Fibroblast of lung (primary cell): Measurements from ENCODE around the gene CCDC30. TPM values are rescaled to one million over a fixed set of nuclear protein-coding genes. Genes with fewer than 3 reads are reported as not detected.

Source experiments
- DNase-seq, 2 donors: peaks; one replicate each; pipeline versions ENCODE4 v3.0.0 to v3.0.0-alpha.2; 2010; ENCODE audit warnings: low read depth in 2 of 2
- H2AFZ ChIP-seq: 2 replicates; pipeline ENCODE4 v1.5.1; 2012; ENCODE audit warnings: low read length, control low read depth, inconsistent platforms
- H3K27ac ChIP-seq: 2 replicates; pipeline ENCODE4 v1.5.1; 2011; ENCODE audit warnings: low read length, control low read depth; ENCODE audit not compliant: insufficient read depth
- H3K27me3 ChIP-seq: 2 replicates; pipeline ENCODE4 v1.5.1; 2011; ENCODE audit warnings: mild to moderate bottlenecking, low read length; ENCODE audit not compliant: control insufficient read depth, insufficient read depth
- H3K36me3 ChIP-seq: 2 replicates; pipeline ENCODE4 v1.5.1; 2011; ENCODE audit warnings: low read length; ENCODE audit not compliant: control insufficient read depth, insufficient read depth
- H3K4me1 ChIP-seq: 2 replicates; pipeline ENCODE4 v1.5.1; 2011; ENCODE audit warnings: low read length; ENCODE audit not compliant: control insufficient read depth, insufficient read depth; ENCODE audit errors: extremely low read depth
- H3K4me2 ChIP-seq: 2 replicates; pipeline ENCODE4 v1.5.1; 2011; ENCODE audit warnings: low read length, control low read depth; ENCODE audit not compliant: insufficient read depth; ENCODE audit errors: extremely low read depth
- H3K4me3 ChIP-seq, 4 experiments: fragments of 200-600 bp in 1 of 4; sonication (generic) in 1 of 4; replicated peaks in 1 of 4; 2 replicates each; pipeline ENCODE4 v1.5.1; 2011 to 2016; ENCODE audit warnings: low read length in 4 of 4, low read depth in 3 of 4, mild to moderate bottlenecking in 3 of 4, control low read depth in 2 of 4, inconsistent platforms in 1 of 4, mixed read lengths in 1 of 4; ENCODE audit not compliant: insufficient read depth in 1 of 4; ENCODE audit errors: control extremely low read depth in 1 of 4
- H3K79me2 ChIP-seq: 2 replicates; pipeline ENCODE4 v1.5.1; 2012; ENCODE audit warnings: mild to moderate bottlenecking, low read length, inconsistent platforms; ENCODE audit not compliant: control insufficient read depth, insufficient read depth
- H3K9ac ChIP-seq: 2 replicates; pipeline ENCODE4 v1.5.1; 2011; ENCODE audit warnings: mild to moderate bottlenecking, low read length, control low read depth; ENCODE audit not compliant: insufficient read depth
- H3K9me3 ChIP-seq: 2 replicates; pipeline ENCODE4 v1.5.1; 2012; ENCODE audit warnings: low read depth, low read length; ENCODE audit not compliant: control insufficient read depth, insufficient read depth
- H4K20me1 ChIP-seq: 2 replicates; pipeline ENCODE4 v1.5.1; 2011; ENCODE audit warnings: low read length; ENCODE audit not compliant: control insufficient read depth, insufficient read depth; ENCODE audit errors: extremely low read depth
- EZH2 ChIP-seq: IDR thresholded peaks from 2 replicates; pipeline ENCODE4 v1.5.1; 2012; ENCODE audit warnings: low read length, control low read depth, mild to moderate bottlenecking; ENCODE audit errors: missing control alignments
- polyA plus RNA-seq, 2 donors: library from polyadenylated mRNA; depleted of rRNA in 1 of 2; stranded (reverse) in 1 of 2; unstranded in 1 of 2; fragments of >200 nt; gene quantifications; 2 replicates each; pipeline ENCODE4 v1.2.1, GENCODE V29; 2011 to 2012; ENCODE audit warnings: missing spikeins in 1 of 2
- total RNA-seq: library from RNA; depleted of rRNA; stranded (reverse); fragments of >200 nt; gene quantifications from 2 replicates; pipeline ENCODE4 v1.2.1, GENCODE V29; 2014
- TF ChIP-seq, protein P1 (sequence below), 2 donors: IDR thresholded peaks in 1 of 2; conservative IDR thresholded peaks in 1 of 2; 1 replicate in 1 of 2; 2 replicates in 1 of 2; pipeline ENCODE4 v1.5.1; 2011 to 2012; ENCODE audit warnings: low read length in 2 of 2, control low read depth in 1 of 2, inconsistent platforms in 1 of 2, low read depth in 1 of 2, mild to moderate bottlenecking in 1 of 2

The CCDC30 gene
- total and polyA plus RNA-seq, 2 donors (not counting 1 experiment from before 2014, with no cell fraction given): 0.56 to 1.3 TPM

DNA sequence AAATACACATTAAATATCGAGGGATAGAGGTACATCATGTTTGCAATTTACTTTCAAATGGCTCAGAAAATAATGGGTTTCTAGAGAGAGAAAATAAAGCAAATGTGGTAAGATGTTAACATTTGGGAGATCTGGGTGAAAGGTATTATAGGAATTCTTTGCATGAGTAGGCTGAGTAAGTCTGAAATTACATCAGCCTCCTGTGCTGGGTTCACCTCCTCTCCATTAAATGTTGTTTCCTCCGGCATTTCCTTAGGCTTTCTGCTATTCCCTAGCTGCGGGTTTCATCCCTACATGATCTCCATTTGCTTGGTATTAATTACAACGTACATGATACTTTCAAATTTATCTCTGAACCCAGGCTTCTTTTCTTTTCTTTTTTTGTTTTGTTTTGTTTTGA is 38.9 kb upstream of the CCDC30 start:
- no peak overlapping the region for H2AFZ ChIP-seq

DNA sequence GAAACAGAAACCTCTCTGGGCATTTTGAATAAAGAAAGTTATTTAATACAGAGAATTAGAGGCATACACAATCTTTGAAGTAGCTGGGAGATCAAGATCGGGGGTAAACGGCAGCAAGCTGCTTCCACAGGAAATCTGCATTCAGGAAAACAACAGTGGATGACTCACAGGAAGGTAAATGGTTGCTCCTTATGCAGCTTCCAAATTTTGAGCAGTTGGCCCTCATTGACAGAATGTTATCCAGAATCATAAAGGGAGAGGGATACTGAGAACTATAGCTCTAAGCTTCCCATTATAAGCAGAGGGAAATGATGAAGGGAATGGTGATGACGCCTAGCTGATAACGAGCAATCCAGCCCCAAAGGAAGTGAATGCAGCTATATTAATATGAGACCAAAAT is 35.8 kb upstream of the CCDC30 start:
- Histone ChIP-seq H3K27me3 (no peaks in the 10 kb centered on the region), H3K9me3 (no peaks in the 10 kb centered on the region), H3K9ac (no peak overlapping the region), H3K27ac (no peak overlapping the region), H3K4me2 (no peak overlapping the region), H4K20me1 (no peaks in the 10 kb centered on the region), H3K79me2 (no peaks in the 10 kb centered on the region), H2AFZ (no peak overlapping the region), H3K4me1 (no peaks in the 10 kb centered on the region), H3K4me3 (no peak overlapping the region), H3K36me3 (no peaks in the 10 kb centered on the region)
- no peak for TF ChIP-seq EZH2
- TF ChIP-seq, protein P1, sequence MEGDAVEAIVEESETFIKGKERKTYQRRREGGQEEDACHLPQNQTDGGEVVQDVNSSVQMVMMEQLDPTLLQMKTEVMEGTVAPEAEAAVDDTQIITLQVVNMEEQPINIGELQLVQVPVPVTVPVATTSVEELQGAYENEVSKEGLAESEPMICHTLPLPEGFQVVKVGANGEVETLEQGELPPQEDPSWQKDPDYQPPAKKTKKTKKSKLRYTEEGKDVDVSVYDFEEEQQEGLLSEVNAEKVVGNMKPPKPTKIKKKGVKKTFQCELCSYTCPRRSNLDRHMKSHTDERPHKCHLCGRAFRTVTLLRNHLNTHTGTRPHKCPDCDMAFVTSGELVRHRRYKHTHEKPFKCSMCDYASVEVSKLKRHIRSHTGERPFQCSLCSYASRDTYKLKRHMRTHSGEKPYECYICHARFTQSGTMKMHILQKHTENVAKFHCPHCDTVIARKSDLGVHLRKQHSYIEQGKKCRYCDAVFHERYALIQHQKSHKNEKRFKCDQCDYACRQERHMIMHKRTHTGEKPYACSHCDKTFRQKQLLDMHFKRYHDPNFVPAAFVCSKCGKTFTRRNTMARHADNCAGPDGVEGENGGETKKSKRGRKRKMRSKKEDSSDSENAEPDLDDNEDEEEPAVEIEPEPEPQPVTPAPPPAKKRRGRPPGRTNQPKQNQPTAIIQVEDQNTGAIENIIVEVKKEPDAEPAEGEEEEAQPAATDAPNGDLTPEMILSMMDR (conservative IDR thresholded peaks at IDR 0.05 in 1 of 2, IDR thresholded peaks at IDR 0.05 in 1 of 2; ENCODE audit: low read depth in 1 of 2, low read length in 2 of 2): no peak
- no peak for DNase-seq

More for the DNA sequence above, 38.9 kb upstream of the CCDC30 start:
- H3K27ac ChIP-seq: no peak overlapping the region
- H3K9ac ChIP-seq: no peak overlapping the region
- H4K20me1 ChIP-seq: no peaks in the 10 kb centered on the region
- TF ChIP-seq, protein P1 (conservative IDR thresholded peaks at IDR 0.05 in 1 of 2, IDR thresholded peaks at IDR 0.05 in 1 of 2; ENCODE audit: low read depth in 1 of 2, low read length in 2 of 2): no peak
- TF ChIP-seq EZH2: no peak
- H3K79me2 ChIP-seq: no peaks in the 10 kb centered on the region
- no peak overlapping the region for H3K4me3 ChIP-seq
- H3K36me3 ChIP-seq: no peaks in the 10 kb centered on the region
- peaks cover 2% of the 10 kb centered on the region for H3K4me1 ChIP-seq
- no peak overlapping the region for H3K4me2 ChIP-seq
- H3K27me3 ChIP-seq: no peaks in the 10 kb centered on the region
- DNase-seq: peak; percentile 34 to 39
- no peaks in the 10 kb centered on the region for H3K9me3 ChIP-seq

DNA sequence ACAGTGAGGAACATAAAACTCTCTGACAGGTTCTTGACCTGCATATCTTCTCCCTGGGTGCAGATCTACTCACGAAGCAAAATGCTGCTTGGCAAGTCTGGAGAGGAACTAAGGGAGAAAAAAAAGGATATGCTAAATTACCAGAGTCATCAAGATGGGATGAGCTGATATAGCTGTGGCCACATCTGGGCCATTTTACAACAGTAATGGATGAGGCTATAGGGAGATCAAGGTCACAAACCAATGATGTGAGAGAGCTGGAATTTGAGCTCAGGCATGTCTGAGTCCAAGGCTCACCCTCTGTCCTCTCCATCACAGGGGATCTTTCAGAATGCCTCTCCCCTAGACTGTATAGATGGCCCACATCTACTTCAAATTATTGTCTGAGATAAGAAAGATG is 33.5 kb upstream of the CCDC30 start:
- no peak overlapping the region for H3K9ac ChIP-seq

More for the DNA sequence above, 33.5 kb upstream of the CCDC30 start:
- DNase-seq: no peak
- Histone ChIP-seq H3K4me3 (no peak overlapping the region), H3K4me1 (no peaks in the 10 kb centered on the region), H3K79me2 (no peaks in the 10 kb centered on the region), H4K20me1 (no peaks in the 10 kb centered on the region), H3K27me3 (no peaks in the 10 kb centered on the region), H3K4me2 (no peak overlapping the region), H2AFZ (no peak overlapping the region), H3K27ac (no peak overlapping the region), H3K36me3 (no peaks in the 10 kb centered on the region), H3K9me3 (no peaks in the 10 kb centered on the region)
- TF ChIP-seq, protein P1 (conservative IDR thresholded peaks at IDR 0.05 in 1 of 2, IDR thresholded peaks at IDR 0.05 in 1 of 2; ENCODE audit: low read depth in 1 of 2, low read length in 2 of 2): no peak
- no peak for TF ChIP-seq EZH2
